Activated CD4-positive, alpha-beta T cell treated with anti-CD3 and anti-CD28 coated beads, Interleukin-2, amount 50 U/mL, for 48 hours (primary cell): ENCODE data around the gene USP40.

Source experiments
- DNase-seq, 2 experiments: peaks; one replicate each; pipeline ENCODE4 v3.0.0-alpha.2; 2020

USP40 gene

DNA sequence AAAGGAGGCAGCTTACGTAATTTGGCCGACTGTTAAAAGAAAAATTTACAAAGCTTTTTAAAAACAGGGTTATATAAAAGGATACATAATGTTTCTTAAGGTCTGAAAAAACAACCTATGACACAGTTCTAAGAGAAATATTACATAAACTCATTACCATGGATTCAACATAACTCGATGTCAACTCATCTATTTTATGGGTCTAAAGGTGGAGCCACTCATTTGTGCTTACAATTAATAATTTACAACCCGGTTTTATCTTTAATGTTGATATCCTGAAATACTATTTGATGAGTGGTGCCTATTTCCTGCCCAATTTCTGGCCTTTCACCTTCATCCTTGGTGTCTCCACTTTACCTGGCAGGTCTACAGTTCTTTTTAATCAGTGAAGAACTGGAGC lies 15.1 kb downstream of the USP40 start:
- DNase-seq, result no peak

- DNase-seq, result no peak
Observed at GRCh38 chr2:233546774-233547173, 19.8 kb downstream of the USP40 start.

DNA sequence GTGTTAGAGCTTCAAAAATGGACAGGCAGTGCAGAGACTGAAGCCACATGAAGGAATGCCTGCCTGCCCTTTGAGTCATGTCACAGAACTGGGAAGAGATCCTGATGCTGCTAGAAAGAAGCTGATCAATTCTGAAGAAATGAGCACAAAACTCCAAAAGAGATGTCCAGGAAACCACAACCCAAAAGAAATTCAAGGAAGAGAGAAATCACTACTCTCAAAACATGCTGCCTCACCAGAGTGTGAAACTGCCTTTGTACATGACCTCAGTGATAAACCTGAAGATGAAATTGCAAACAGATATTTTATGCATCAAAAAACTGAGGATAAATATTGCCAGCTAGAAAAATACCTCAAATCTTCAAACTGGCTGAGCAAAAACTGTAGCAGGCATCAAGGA lies 20.5 kb downstream of the USP40 start:
- no peak for DNase-seq

- no peak for DNase-seq
Observed at GRCh38 chr2:233544200-233544610, 22.4 kb downstream of the USP40 start.

DNA sequence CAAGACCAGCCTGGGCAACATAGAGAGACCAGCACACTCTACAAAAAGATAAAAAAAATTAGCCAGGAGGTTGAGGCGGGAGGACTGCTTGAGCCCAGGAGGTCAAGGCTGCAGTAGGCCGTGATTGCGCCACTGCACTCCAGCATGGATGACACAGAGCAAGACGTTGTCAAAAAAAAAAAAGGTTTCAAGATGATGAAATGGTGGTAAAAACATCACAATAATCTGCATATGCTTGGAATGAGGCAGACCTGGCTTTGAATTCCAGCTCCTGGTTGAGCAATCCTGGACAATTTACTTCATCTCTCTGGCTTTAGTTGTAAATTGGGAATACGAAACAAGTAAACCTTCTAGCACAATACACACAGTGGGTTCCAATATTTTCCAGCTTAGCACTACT lies 24.1 kb downstream of the USP40 start:
- DNase-seq, result no peak

DNA sequence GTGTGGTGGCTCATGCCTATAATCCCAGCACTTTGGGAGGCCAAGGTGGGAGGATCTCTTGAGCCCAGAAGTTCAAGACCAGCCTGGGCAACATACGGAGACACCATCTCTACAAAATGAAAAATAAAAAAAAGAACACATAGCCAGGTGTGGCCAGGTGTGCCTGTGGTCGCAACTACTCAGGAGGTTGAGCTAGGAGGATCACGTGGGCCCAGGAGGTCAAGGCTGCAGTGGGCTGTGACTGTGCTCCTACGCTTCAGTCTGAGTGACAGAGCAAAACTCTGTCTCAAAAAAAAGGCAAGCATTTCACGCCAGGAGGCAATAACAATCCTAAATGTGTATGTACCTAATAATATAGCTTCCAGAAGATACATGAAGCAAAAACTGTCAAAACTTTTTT lies 27.8 kb downstream of the USP40 start:
- DNase-seq, result no peak

DNA sequence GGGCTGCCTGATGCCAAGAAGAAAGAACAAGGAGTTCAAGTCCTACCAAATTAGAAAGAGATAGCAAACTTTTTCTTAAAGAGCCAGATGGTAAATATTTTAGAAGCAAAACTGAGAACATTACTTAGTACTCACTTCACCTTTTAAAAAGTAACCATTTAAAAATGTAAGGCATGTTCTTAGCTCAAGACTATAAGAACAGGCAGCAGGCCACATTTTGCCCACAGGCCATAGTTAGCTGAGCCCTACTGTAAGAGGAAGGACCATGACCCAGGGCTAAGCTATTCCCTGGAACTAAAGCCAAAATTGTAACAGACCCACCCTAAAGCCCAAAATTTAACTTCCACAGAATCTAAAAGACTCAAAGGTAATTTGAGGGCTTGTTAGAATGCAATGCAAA lies 31.3 kb downstream of the USP40 start:
- no peak for DNase-seq

GRCh38 chr2:233532971-233533370 lies 33.6 kb downstream of the USP40 start:
- no peak for DNase-seq

GRCh38 chr2:233531955-233532354 lies 34.6 kb downstream of the USP40 start:
- no peak for DNase-seq

DNA sequence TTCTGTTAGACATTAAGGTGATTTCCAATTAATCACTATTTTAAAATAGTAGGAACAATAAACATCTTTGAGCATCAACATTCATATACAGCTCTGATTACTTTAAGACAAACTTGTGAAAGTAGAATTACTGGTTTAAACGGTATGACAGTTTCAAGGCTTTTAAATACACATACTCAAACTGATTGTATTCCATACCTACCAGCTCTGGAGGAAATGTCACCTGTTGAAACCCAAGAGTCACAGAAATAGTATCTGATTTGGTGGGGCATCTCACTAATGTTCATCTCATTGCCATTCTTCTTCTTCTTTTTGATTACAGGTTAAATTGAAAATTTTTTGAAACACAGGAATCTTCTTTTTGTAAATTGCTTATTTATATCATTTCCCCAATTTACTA lies 36.2 kb downstream of the USP40 start:
- DNase-seq, result no peak

- no peak for DNase-seq
Observed at GRCh38 chr2:233528182-233528581, 38.4 kb downstream of the USP40 start.

- no peak for DNase-seq
Observed at GRCh38 chr2:233525791-233526190, 40.8 kb downstream of the USP40 start.

- no peak for DNase-seq
Observed at GRCh38 chr2:233519787-233520611, 46.6 kb downstream of the USP40 start.

GRCh38 chr2:233513953-233514655 lies 52.5 kb downstream of the USP40 start:
- no peak for DNase-seq

DNA sequence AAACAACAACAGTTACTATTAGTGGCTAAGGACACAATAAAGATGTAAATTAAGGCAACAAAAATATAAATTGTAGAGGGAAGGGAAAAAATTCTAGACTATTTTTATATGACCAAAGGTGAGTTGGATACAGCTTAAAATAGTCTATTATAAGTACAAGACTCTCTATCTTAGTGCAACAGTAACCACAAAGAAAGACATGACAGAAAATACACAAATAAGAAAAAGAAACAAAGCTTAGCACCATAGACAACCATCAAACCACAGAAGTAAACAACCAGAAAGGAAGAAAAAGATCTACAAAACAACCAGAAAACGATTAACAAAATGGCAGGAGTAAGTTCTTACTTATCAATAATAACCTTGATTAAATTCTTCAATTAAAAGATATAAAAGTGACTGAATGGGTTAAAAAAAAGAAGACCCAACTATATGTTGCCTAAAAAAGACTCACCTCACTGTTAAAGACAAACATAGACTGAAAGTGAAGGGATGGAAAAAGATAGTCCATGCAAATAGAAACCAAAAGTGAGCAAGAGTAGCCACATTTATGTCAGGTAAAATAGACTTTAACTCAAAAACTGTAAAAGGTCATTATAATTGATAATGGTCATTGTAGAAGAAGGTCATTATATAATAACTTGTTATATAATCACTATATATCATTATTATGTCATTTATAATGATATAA lies 62.5 kb downstream of the USP40 start:
- DNase-seq, result no peak

DNA sequence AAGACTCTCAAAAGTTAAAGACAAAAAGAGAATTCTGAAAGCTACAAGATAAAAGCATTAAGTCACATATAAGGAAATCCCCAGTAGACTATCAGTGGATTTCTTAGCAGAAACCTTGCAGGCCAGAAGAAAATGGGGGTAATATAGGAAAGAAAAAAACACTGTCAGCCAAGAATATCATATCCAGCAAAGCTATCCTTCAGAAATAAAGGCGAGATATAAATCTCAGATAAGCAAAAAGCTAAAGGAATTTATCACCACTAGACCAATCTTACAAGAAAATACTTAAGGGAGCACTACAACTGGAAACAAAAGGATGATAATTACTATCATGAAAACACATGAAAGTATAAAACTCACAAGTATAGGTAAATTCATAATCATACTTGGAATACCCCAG lies 63.1 kb downstream of the USP40 start:
- no peak for DNase-seq

DNA sequence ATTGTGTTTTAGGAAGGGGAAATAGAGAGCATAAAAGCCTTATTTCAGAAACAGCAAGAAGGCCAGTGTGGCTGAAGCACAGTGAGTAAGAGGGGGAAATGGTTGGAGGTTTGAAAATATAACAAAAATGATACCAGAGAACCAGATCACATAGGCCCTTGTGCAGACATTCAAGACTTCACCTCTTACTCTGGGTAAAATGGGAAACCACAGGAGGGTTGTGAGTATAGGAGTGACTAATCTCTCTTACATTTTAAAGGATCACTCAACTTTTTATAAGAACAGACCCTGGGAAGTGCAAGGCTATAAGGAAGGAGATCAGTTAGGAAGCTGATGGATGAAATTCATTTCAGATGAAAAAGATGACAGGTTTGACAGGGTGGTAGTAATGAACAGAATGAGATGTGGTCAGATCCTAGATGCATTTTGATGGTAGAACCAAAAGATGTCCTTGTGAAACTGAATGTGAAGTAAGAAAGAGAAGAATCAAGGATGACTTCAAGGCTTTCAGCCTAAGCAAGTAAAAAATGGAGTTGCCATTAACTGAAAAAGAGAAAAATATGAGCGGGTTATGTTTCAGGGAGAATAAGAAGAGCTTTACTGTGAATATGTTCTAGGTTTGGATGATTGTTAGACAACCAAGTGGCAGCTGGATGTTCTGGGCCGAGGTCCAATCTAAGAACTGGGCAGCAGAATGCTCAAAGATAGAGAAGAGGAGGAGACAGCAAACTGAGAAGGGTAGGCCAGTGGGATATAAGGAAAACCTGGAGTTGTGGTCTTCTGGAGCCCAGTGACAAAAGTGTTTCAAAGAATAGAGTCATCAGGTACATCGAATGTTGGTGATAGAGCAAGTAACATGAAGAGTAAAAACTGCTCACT lies 65.1 kb downstream of the USP40 start:
- no peak for DNase-seq

GRCh38 chr2:233499928-233500327 lies 66.7 kb downstream of the USP40 start:
- no peak for DNase-seq

- no peak for DNase-seq
Observed at GRCh38 chr2:233498126-233498525, 68.5 kb downstream of the USP40 start.

DNA sequence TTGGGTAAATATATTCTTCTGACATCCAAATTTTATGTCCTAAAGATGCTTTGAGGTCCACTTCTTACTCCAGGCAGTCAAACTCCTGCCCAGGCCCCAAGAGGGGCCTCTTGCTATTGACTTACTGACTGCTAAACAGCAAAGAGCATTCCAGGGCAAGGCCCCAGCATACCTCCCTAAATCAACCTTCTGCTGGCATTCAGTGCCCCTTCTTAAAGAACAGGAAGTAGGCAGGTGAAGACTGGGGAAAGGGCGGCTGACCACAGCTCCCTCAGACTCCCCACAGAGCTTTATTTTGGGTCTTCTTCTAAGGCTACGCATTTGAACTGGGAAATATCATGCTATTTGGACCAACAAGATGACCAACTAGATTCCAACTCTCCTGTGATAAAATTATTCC lies 68.9 kb downstream of the USP40 start:
- no peak for DNase-seq

DNA sequence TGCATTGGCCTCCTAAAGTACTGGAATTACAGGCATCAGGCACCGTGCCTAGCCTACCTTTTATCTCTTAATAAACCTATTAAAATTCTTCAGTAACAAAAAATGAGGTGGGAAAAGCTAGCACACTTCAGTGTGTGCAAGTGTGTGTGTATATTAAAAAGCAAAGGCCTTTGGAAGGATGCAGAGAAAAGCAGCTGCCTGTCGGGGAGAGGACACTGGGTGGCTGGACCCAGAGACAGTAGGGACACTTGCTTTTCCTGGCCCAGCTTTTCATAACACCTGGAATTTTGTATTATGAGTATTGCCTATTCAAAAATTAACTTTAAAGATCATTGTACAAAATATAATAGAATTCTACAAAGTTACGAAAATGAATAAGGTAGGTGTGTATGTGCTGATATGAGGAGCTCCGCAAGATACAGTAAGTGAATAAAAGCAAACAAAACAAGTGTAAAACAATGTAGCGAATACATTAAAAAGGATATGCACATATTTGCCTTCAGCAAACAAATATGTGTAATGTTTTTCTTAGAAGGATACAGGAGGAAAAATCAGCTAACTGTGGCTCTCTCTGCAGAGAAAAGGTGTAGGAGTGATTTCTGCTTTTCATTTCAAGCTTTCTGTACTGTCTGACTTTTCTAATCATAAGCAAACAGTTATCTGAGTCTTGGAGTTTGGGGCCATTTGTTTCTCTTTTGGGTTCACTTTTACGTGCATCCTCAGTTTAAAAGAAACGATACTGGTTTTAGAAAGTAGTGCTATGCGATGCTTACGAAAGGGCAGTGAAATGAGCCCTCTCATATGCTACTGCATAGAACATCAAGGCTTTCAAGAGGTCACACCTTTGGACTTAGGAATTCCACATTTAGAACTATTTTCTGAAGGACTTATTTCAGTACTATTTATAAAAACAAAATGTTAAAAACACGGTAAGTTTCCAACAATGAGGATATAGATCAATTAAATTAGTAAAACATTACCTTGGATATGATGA lies 70.8 kb downstream of the USP40 start:
- no peak for DNase-seq

GRCh38 chr2:233492751-233493150 lies 73.8 kb downstream of the USP40 start:
- no peak for DNase-seq
